CD4-positive, alpha-beta T cell treated with Interferon alpha-2 for 1 hour (primary cell): ENCODE results near the gene C1QB.

Experiments used
- DNase-seq, 2 donors: peaks; one replicate each; pipeline ENCODE4 v3.0.0-alpha.2; 2020 to 2022

Gene C1QB

GRCh38 chr1:22635436-22635835 lies 17.6 kb upstream of the C1QB start:
- no peak for DNase-seq

DNA sequence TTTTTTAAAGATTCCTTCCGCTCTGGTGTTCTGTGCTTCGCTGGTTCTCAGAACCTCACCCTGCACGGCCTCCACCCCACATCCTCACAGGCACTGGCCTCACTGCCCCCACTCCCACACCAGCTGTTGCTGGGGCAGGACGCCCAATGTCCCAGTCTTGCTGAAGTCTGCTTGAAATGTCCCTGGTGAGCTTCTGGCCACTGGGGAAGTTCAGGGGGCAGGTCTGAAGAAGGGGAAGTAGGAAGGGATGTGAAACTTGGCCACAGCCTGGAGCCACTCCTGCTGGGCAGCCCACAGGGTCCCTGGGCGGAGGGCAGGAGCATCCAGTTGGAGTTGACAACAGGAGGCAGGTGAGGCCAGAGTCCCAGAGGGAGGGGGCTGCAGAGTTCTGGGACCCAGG lies 16.7 kb upstream of the C1QB start, which contains the start of gene C1QA:
TSS of gene C1QA (plus strand) at position 276 of the 400 bp plus-strand sequence. CDS start 989 bp downstream, outside the sequence.
- no peak for DNase-seq

- DNase-seq = no peak
These were observed 16.1 kb upstream of the C1QB start for GRCh38 chr1:22636927-22637326.

DNA sequence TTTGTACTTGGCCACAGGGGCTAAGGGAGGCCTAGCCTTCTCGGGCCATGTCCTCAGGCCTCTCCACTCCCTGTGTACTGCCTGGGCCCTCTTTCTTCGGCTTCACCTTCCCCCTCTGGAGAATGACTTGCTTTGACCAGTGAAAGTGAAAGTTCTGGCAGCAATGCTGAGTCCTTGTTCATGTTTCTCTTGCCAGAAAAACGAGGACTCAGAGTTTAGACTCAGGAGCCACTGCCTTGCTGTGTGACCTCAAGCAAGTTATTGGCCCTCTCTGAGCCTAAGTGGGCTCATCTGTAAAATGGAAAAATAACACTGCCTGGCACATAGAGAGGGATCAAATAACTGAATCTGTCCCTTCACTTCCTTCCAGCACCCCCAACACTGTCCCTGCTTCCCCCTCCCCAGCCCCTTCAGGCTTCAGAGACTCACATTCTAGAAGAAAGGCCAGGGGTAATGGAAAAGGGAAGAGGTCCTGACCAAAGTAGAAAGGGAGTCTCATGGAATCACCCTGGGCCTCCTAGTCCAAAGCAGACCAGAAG lies 15.1 kb upstream of the C1QB start:
- DNase-seq = no peak

DNA sequence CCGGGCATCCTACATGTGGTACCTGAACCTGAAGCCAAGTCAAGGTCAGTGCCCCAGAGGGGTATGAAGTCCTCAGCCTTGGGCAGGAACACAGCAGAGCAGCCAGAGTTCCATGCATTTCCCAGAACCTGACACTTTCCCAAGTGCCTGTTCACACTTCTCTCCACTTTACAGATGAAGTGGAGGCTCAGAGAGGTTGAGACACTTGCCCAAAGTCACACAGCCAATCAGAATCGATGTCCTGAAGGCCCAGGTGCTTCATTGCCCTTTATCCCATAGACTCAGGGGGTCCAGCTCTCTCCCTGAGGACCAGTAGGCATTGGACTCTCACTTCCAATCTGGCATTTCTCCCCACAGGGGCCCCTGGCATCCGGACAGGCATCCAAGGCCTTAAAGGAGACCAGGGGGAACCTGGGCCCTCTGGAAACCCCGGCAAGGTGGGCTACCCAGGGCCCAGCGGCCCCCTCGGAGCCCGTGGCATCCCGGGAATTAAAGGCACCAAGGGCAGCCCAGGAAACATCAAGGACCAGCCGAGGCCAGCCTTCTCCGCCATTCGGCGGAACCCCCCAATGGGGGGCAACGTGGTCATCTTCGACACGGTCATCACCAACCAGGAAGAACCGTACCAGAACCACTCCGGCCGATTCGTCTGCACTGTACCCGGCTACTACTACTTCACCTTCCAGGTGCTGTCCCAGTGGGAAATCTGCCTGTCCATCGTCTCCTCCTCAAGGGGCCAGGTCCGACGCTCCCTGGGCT lies 14.4 kb upstream of the C1QB start:
- no peak for DNase-seq

- no peak for DNase-seq
These were observed 13.8 kb upstream of the C1QB start for GRCh38 chr1:22639286-22639685.

- DNase-seq = no peak
These were observed 11.8 kb upstream of the C1QB start for GRCh38 chr1:22641247-22641646.

- DNase-seq = peak; percentile 51 to 64
These were observed 11.0 kb upstream of the C1QB start for GRCh38 chr1:22641906-22642636.

DNA sequence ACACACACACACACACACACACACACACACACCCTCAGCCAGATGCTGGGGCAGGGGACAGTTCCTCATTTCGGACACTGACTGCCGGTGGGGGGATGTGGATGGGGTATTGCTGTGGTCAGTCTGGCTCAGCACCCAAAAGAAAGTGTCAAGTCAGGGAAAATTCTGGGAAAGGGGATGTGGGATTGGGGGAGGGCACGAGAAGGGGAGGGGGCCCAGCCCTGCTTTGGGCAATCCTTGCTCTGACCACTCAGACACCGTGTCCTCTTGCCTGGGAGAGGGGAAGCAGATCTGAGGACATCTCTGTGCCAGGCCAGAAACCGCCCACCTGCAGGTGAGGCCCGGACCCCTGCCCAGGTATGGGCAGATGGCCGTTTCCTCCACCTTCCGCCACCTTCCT lies 9.7 kb upstream of the C1QB start, which contains the start of gene C1QC:
TSS of gene C1QC (plus strand) at position 253 of the 400 bp plus-strand sequence. CDS start 391 bp downstream, outside the sequence.
- no peak for DNase-seq

- DNase-seq = no peak
These were observed 9.1 kb upstream of the C1QB start for GRCh38 chr1:22643928-22644327.

- DNase-seq = no peak
These were observed 7.1 kb upstream of the C1QB start for GRCh38 chr1:22645931-22646330.

DNA sequence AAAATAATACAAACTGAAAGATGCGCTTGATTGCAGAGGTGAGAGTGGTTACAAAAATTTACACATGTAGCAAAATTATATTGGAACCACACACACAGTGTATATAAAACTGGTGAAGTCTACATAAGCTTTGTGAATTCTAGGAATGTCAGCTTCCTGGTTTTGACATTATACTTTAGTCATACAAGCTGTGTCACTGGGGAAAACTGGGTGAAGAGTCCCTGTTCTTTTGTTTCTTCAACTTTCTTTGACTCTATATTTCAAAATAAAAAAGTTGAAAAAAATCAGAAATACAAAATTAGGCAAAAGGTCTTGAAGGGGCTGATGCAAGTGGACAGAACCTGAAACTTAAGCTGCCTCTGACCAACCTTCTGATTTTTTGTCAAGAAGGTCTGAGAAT lies 6.7 kb upstream of the C1QB start:
- DNase-seq = no peak

GRCh38 chr1:22650089-22650693 lies 2.8 kb upstream of the C1QB start:
- no peak for DNase-seq

DNA sequence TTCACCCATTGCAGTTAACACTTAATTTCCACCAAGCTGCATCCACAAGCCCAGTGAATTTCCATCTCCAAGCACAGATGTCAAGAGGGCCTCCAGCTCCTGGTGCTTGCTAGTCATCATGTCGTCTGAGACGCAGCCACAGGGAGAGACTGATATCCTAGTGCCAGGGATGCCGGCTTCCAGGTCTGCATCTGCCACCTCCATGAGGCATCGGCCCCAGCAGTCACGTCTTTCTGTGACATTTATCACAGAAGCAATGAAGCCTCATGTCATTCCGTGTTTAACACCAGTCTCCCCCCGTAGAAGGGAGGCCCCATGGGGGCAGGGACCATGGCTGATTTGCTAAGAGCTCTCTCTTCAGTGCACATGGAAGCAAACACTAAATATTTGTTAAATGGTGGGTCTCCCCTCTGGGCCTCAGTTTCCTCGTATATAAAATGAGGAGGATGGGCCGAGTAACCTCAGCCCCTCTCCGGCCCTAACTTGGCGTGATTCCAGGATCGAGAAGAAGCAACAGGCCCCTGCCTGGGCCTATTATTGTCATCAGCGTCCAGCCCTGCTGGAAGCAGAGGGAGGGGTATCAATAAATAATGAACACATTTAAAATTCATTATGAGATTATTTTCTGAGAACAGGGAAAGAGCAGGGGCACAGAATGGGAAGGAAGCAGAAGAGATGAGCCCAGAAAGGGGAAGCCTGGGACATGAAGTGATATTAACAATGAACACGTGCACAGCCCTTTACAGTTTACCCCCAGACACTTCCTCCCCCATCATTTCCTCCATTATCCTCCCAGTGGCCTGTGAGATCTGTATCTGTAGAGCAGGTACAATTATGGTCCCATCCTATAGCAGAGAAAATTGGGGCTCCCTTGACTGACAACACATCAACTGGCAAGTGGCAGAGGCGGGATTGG lies 837 bp upstream of the C1QB start:
- DNase-seq = no peak

- DNase-seq = no peak
These were observed 1.7 kb downstream of the C1QB start for GRCh38 chr1:22654692-22655091.

DNA sequence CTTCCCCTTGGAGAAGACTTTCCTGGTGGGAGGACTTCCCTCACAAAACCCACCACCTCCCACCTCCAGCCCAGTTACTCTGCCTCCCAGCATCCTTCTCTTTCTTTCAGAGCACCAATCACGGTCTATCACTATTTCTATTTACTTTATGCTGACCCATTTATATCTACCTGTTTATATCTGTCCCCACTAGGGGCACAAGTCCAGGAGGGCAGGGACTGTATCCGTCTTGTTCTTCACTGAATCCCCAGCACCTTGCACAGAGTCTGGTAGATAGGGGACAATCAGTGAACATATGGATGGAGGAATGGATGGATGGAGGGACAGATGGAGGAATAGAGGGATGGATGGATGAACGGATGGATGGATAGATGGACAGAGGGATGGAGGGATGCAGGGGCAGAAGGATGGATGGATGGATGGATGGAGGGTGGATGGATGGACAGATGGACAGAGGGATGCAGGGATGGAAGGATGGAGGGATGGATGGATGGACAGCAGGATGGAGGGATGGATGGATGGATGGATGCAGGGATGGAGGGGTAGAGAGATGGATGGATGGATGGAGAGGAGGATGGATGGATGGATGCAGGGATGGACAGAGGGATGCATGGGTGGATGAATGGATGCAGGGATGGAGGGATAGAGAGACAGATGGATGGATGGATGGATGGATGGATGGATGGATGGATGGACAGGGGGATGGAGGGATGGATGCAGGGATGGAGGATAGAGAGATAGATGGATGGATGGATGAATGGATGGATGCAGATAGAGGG lies 5.5 kb downstream of the C1QB start:
- DNase-seq = no peak

DNA sequence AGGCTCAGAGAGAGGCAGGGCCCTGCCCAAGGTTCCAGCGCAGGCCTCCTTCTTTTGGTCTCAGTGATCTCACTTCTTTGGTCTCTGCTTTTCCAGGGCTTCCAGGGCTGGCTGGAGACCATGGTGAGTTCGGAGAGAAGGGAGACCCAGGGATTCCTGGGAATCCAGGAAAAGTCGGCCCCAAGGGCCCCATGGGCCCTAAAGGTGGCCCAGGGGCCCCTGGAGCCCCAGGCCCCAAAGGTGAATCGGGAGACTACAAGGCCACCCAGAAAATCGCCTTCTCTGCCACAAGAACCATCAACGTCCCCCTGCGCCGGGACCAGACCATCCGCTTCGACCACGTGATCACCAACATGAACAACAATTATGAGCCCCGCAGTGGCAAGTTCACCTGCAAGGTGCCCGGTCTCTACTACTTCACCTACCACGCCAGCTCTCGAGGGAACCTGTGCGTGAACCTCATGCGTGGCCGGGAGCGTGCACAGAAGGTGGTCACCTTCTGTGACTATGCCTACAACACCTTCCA lies 7.7 kb downstream of the C1QB start:
- no peak for DNase-seq

DNA sequence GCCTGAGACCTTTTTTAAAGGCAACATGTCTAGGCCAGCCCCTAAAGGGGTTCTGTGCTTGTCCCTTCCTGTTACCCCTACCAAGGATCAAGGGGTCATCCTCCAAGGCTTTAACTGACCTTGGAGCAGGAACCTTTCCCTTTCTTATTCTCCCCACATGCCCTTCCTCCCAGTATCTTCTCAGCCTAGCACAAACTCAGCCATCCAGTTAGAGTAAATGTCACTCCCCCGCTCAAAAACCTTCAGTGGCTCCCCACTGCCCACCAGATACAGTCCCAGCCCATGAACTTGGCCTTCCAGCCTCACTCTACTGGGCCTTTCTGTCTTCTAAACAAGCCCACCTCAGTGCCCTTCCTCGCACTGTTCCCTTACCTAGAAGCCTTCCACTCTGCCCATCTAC lies 8.8 kb downstream of the C1QB start:
- DNase-seq = no peak

DNA sequence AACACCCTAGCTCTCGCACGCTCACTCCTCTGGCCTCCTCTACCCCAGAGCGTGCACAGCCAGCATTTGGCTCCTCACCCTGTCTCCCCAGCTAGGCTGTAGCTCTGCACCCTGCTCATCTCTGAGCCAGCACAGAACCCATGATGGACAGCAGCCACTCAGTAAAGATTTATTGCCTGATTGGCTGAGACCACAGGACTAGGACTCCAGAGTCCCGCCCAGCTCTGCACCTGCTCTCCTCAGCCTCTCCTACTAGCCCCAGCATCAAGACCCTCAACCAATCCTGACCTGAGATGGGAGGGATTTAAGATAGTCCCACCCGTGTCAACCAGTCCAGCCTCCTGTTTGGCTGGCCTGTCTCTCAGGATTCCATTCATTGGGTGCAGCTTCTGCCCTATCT lies 9.3 kb downstream of the C1QB start:
- no peak for DNase-seq

- no peak for DNase-seq
These were observed 10.0 kb downstream of the C1QB start for GRCh38 chr1:22662986-22663408.

- DNase-seq = no peak
These were observed 12.7 kb downstream of the C1QB start for GRCh38 chr1:22665752-22666151.
